Esophagus (tissue), 2 donors: Measurements from ENCODE around the gene MYG1. TPM values are rescaled to one million over a fixed set of nuclear protein-coding genes. Genes with fewer than 3 reads are reported as not detected.
A peak's percentile ranks its signal among the peaks of the same experiment; 100 is the strongest.

Source experiments
- H3K27ac ChIP-seq, 2 donors: one replicate each; pipeline ENCODE4 v1.5.1; 2013; ENCODE audit warnings: low read depth in 2 of 2, mild to moderate bottlenecking in 2 of 2, inconsistent platforms in 1 of 2, low read length in 1 of 2, moderate library complexity in 1 of 2
- H3K27me3 ChIP-seq, 2 donors: one replicate each; pipeline ENCODE4 v1.6.1; 2013; ENCODE audit warnings: low read length in 2 of 2, control low read depth in 1 of 2, mild to moderate bottlenecking in 1 of 2; ENCODE audit not compliant: insufficient read depth in 2 of 2, control insufficient read depth in 1 of 2
- H3K36me3 ChIP-seq, 2 donors: one replicate each; pipeline ENCODE4 v1.6.1; 2013; ENCODE audit warnings: low read length in 1 of 2; ENCODE audit not compliant: control insufficient read depth in 2 of 2, insufficient read depth in 2 of 2
- H3K4me1 ChIP-seq, 2 donors: one replicate each; pipeline ENCODE4 v1.6.1; 2013; ENCODE audit warnings: low read length in 1 of 2; ENCODE audit not compliant: control insufficient read depth in 2 of 2, insufficient read depth in 2 of 2
- H3K4me3 ChIP-seq, 2 donors: one replicate each; pipeline ENCODE4 v1.5.1; 2013; ENCODE audit warnings: low read length in 2 of 2, mild to moderate bottlenecking in 2 of 2, low read depth in 1 of 2, moderate library complexity in 1 of 2
- H3K9me3 ChIP-seq, 2 donors: one replicate each; pipeline ENCODE4 v1.6.1; 2013; ENCODE audit warnings: mild to moderate bottlenecking in 2 of 2, low read depth in 1 of 2, low read length in 1 of 2, moderate library complexity in 1 of 2; ENCODE audit not compliant: control insufficient read depth in 2 of 2, insufficient read depth in 1 of 2
- WGBS, 2 donors: extraction: QIAGEN DNeasy Blood & Tissue Kit; methylation state at CpG; one replicate each; pipeline ENCODE4 v1.1.7; 2013; 5-methylcytosine and 5-hydroxymethylcytosine counted together
- polyA plus RNA-seq, 2 donors: library from polyadenylated mRNA; stranded (reverse); fragments of 200-250 nt; gene quantifications; one replicate each; pipeline ENCODE4 v1.2.3, GENCODE V29; 2013
- donor health status: healthy with polysubstance abuse.
- donor health status: Bipolar disorder and iron deficiency.

MYG1 gene
- polyA plus RNA-seq, 2 donors: 41.8 to 75.0 TPM

GRCh38 chr12:53279888-53280498, 19.5 kb upstream of the MYG1 start:
- H3K9me3 ChIP-seq: no peaks in the 10 kb centered on the region
- WGBS, 2 donors: 66 to 72% methylated on average over 9 of the region's 9 CpGs
- H3K27ac ChIP-seq: peak overlapping the region; percentile 95 to 99
- H3K4me3 ChIP-seq: peak overlapping the region; percentile 49 to 52
- peaks cover 0 to 13% of the 10 kb centered on the region in 2 donors for H3K4me1 ChIP-seq
- H3K27me3 ChIP-seq: no peaks in the 10 kb centered on the region
- H3K36me3 ChIP-seq: peaks cover 0 to 21% of the 10 kb centered on the region in 2 donors

- Histone ChIP-seq H3K4me3 (no peak overlapping the region), H3K9me3 (no peaks in the 10 kb centered on the region), H3K4me1 (peaks cover 0 to 15% of the 10 kb centered on the region in 2 donors), H3K36me3 (peaks cover 5 to 40% of the 10 kb centered on the region in 2 donors), H3K27ac (peak overlapping the region in 1 of 2 donors; percentile 67), H3K27me3 (no peaks in the 10 kb centered on the region)
- WGBS, 2 donors: 72 to 83% methylated on average over 9 of the region's 9 CpGs
These were observed 13.0 kb upstream of the MYG1 start for GRCh38 chr12:53286448-53286847.

GRCh38 chr12:53287741-53288216, 11.7 kb upstream of the MYG1 start:
- no peaks in the 10 kb centered on the region for H3K9me3 ChIP-seq
- peaks cover 0 to 12% of the 10 kb centered on the region in 2 donors for H3K4me1 ChIP-seq
- H3K27me3 ChIP-seq: no peaks in the 10 kb centered on the region
- H3K4me3 ChIP-seq: no peak overlapping the region
- peaks cover 5 to 44% of the 10 kb centered on the region in 2 donors for H3K36me3 ChIP-seq
- WGBS, 2 donors: 57 to 58% methylated on average over 11 of the region's 11 CpGs
- H3K27ac ChIP-seq: peak overlapping the region; percentile 55 to 79

GRCh38 chr12:53288322-53288721, 11.2 kb upstream of the MYG1 start:
- Histone ChIP-seq H3K4me1 (peaks cover 0 to 12% of the 10 kb centered on the region in 2 donors), H3K9me3 (no peaks in the 10 kb centered on the region), H3K4me3 (no peak overlapping the region), H3K36me3 (peaks cover 5 to 43% of the 10 kb centered on the region in 2 donors), H3K27ac (peak overlapping the region; percentile 55 to 79), H3K27me3 (no peaks in the 10 kb centered on the region)
- 46 to 71% methylated on average over 6 of the region's 6 CpGs for WGBS, 2 donors

GRCh38 chr12:53289891-53290290, 9.6 kb upstream of the MYG1 start:
- 84 to 87% methylated on average over 4 of the region's 4 CpGs for WGBS, 2 donors
- no peak overlapping the region for H3K4me3 ChIP-seq
- no peak overlapping the region for H3K27ac ChIP-seq
- H3K27me3 ChIP-seq: no peaks in the 10 kb centered on the region
- peaks cover 0 to 12% of the 10 kb centered on the region in 2 donors for H3K4me1 ChIP-seq
- H3K36me3 ChIP-seq: peaks cover 5 to 45% of the 10 kb centered on the region in 2 donors
- H3K9me3 ChIP-seq: no peaks in the 10 kb centered on the region

- Histone ChIP-seq H3K27me3 (no peaks in the 10 kb centered on the region), H3K4me3 (no peak overlapping the region), H3K4me1 (peaks cover 0 to 14% of the 10 kb centered on the region in 2 donors), H3K9me3 (no peaks in the 10 kb centered on the region), H3K27ac (no peak overlapping the region), H3K36me3 (peaks cover 5 to 41% of the 10 kb centered on the region in 2 donors)
- WGBS, 2 donors: 88 to 89% methylated on average over 9 of the region's 9 CpGs
These were observed 8.8 kb upstream of the MYG1 start for GRCh38 chr12:53290661-53291060.

- H3K27ac ChIP-seq: no peak overlapping the region
These were observed 7.1 kb upstream of the MYG1 start for GRCh38 chr12:53292426-53292825.

GRCh38 chr12:53295070-53295890, 4.2 kb upstream of the MYG1 start, which contains the start of gene PFDN5:
Gene PFDN5 (plus strand): TSS chr12:53295542. CDS start chr12:53295568, 26 bp downstream.
- peaks cover 0 to 26% of the 10 kb centered on the region in 2 donors for H3K36me3 ChIP-seq
- peak within 1 kb of the TSS; percentile 92 to 95 for H3K27ac ChIP-seq
- H3K9me3 ChIP-seq: no peaks in the 10 kb centered on the region
- whole genome bisulfite sequencing, 2 donors: 1 to 2% methylated on average over 42 of the region's 42 CpGs
- H3K4me3 ChIP-seq: peak within 1 kb of the TSS; percentile 95
- H3K4me1 ChIP-seq: peaks cover 0 to 9% of the 10 kb centered on the region in 2 donors
- H3K27me3 ChIP-seq: no peaks in the 10 kb centered on the region

More at GRCh38 chr12:53292426-53292825, 7.1 kb upstream of the MYG1 start:
- no peak overlapping the region for H3K4me3 ChIP-seq
- peaks cover 5 to 32% of the 10 kb centered on the region in 2 donors for H3K36me3 ChIP-seq
- H3K27me3 ChIP-seq: no peaks in the 10 kb centered on the region
- H3K4me1 ChIP-seq: peaks cover 0 to 7% of the 10 kb centered on the region in 2 donors
- no peaks in the 10 kb centered on the region for H3K9me3 ChIP-seq

- WGBS, 2 donors: 2 to 4% methylated on average over 12 of the region's 12 CpGs
- H3K9me3 ChIP-seq: no peaks in the 10 kb centered on the region
- H3K4me3 ChIP-seq: peak overlapping the region; percentile 95
- no peaks in the 10 kb centered on the region for H3K27me3 ChIP-seq
- H3K4me1 ChIP-seq: peaks cover 0 to 12% of the 10 kb centered on the region in 2 donors
- peak overlapping the region; percentile 92 to 95 for H3K27ac ChIP-seq
- peaks cover 0 to 22% of the 10 kb centered on the region in 2 donors for H3K36me3 ChIP-seq
These were observed 3.6 kb upstream of the MYG1 start for GRCh38 chr12:53295891-53296219.
